ENCODE data around the gene PCDHGC5.

GRCh38 chr5:141523991-141524390 is 35.1 kb downstream of the PCDHGC5 start:
- TF ChIP-seq POLR2AphosphoS5 (IDR thresholded peaks at IDR 0.05) (no peak), CTCF (IDR thresholded peaks at IDR 0.05) (no peak), POLR2A (IDR thresholded peaks at IDR 0.05) (no peak), EP300 (IDR thresholded peaks at IDR 0.05; ENCODE audit: low read depth) (no peak)
